Neuronal stem cell (in vitro differentiated cells): ENCODE measurements around the gene UNC13C. TPM values are rescaled to one million over a fixed set of nuclear protein-coding genes. Genes with fewer than 3 reads are reported as not detected.
"Not testable (repeated sequence)": the region's sequence is repeated elsewhere in the genome, so short reads cannot be mapped to it uniquely, and the experiment has no call there.

ENCODE experiments used
- DNase-seq: peaks from one replicate; pipeline ENCODE4 v3.0.0-alpha.2; 2013; ENCODE audit warnings: low spot score
- H2AFZ ChIP-seq: one replicate; pipeline ENCODE4 v1.6.1; 2013; ENCODE audit warnings: mild to moderate bottlenecking, low read length, inconsistent platforms
- H2AK5ac ChIP-seq: 2 replicates; pipeline ENCODE4 v1.6.1; 2013; ENCODE audit warnings: low read depth, mild to moderate bottlenecking, inconsistent platforms, low read length, moderate library complexity, mixed read lengths
- H2BK120ac ChIP-seq: 2 replicates; pipeline ENCODE4 v1.6.1; 2013; ENCODE audit warnings: low read depth, mild to moderate bottlenecking, inconsistent platforms, low read length, moderate library complexity, mixed read lengths
- H2BK12ac ChIP-seq: one replicate; pipeline ENCODE4 v1.6.1; 2013; ENCODE audit warnings: low read length, inconsistent platforms
- H2BK15ac ChIP-seq: 2 replicates; pipeline ENCODE4 v1.6.1; 2013; ENCODE audit warnings: mild to moderate bottlenecking, low read length, inconsistent platforms, mixed read lengths
- H2BK5ac ChIP-seq: one replicate; pipeline ENCODE4 v1.6.1; 2013; ENCODE audit warnings: inconsistent platforms, mild to moderate bottlenecking, low read length, moderate library complexity
- H3K14ac ChIP-seq: one replicate; pipeline ENCODE4 v1.6.1; 2013; ENCODE audit warnings: low read length, inconsistent platforms
- H3K18ac ChIP-seq: 2 replicates; pipeline ENCODE4 v1.6.1; 2013; ENCODE audit warnings: low read length, inconsistent platforms
- H3K23ac ChIP-seq: 2 replicates; pipeline ENCODE4 v1.6.1; 2013; ENCODE audit warnings: low read depth, mild to moderate bottlenecking, mixed read lengths, low read length, inconsistent platforms; ENCODE audit not compliant: poor library complexity
- H3K27ac ChIP-seq: replicated peaks from 3 replicates; pipeline ENCODE4 v1.5.1; 2013; ENCODE audit warnings: low read length, inconsistent platforms
- H3K27me3 ChIP-seq, 3 experiments: 2 replicates each; pipeline ENCODE4 v1.6.1; 2013; ENCODE audit warnings: low read length in 3 of 3, mild to moderate bottlenecking in 2 of 3, inconsistent platforms in 1 of 3, low read depth in 1 of 3, mixed read lengths in 1 of 3, moderate library complexity in 1 of 3; ENCODE audit not compliant: control insufficient read depth in 3 of 3, insufficient read depth in 3 of 3
- H3K36me3 ChIP-seq, 2 donors: replicated peaks in 1 of 2; 2 replicates each; pipeline ENCODE4 v1.6.1; 2013; ENCODE audit warnings: low read length in 2 of 2; ENCODE audit not compliant: control insufficient read depth in 2 of 2, insufficient read depth in 2 of 2
- H3K4ac ChIP-seq: 2 replicates; pipeline ENCODE4 v1.6.1; 2013; ENCODE audit warnings: inconsistent platforms, mild to moderate bottlenecking, low read length, moderate library complexity
- H3K4me1 ChIP-seq, 2 donors: 1 replicate in 1 of 2; 2 replicates in 1 of 2; pipeline ENCODE4 v1.6.1; 2013; ENCODE audit warnings: low read length in 2 of 2, low read depth in 1 of 2; ENCODE audit not compliant: control insufficient read depth in 2 of 2, insufficient read depth in 1 of 2
- H3K4me2 ChIP-seq: one replicate; pipeline ENCODE4 v1.6.1; 2013; ENCODE audit warnings: mild to moderate bottlenecking, low read length, inconsistent platforms; ENCODE audit not compliant: insufficient read depth, poor library complexity, severe bottlenecking
- H3K4me3 ChIP-seq, 2 donors: 2 replicates each; pipeline ENCODE4 v1.5.1; 2013; ENCODE audit warnings: low read length in 2 of 2, mild to moderate bottlenecking in 2 of 2, inconsistent platforms in 1 of 2, moderate library complexity in 1 of 2
- H3K79me1 ChIP-seq: one replicate; pipeline ENCODE4 v1.6.1; 2013; ENCODE audit warnings: low read depth, mild to moderate bottlenecking, inconsistent platforms, low read length, moderate library complexity
- H3K9ac ChIP-seq: one replicate; pipeline ENCODE4 v1.6.1; 2013; ENCODE audit warnings: mild to moderate bottlenecking, low read depth, low read length, inconsistent platforms; ENCODE audit not compliant: poor library complexity
- H3K9me3 ChIP-seq, 2 donors: replicated peaks in 1 of 2; 2 replicates each; pipeline versions ENCODE3 to v1.6.1; 2013; ENCODE audit warnings: low read length in 2 of 2, mild to moderate bottlenecking in 2 of 2, inconsistent platforms in 1 of 2, low read depth in 1 of 2, mixed read lengths in 1 of 2, moderate library complexity in 1 of 2; ENCODE audit not compliant: control insufficient read depth in 2 of 2, insufficient read depth in 1 of 2
- H4K8ac ChIP-seq: one replicate; pipeline ENCODE4 v1.6.1; 2013; ENCODE audit warnings: low read depth, mild to moderate bottlenecking, inconsistent platforms, low read length, moderate library complexity
- H4K91ac ChIP-seq: one replicate; pipeline ENCODE4 v1.6.1; 2013; ENCODE audit warnings: low read length, low read depth, mild to moderate bottlenecking, inconsistent platforms; ENCODE audit not compliant: poor library complexity
- WGBS, 2 donors: extraction: QIAGEN DNeasy Blood & Tissue Kit; methylation state at CpG; one replicate each; pipeline ENCODE4 v1.1.7; 2013; ENCODE audit warnings: missing lambda C conversion rate in 2 of 2, mixed read lengths in 1 of 2; ENCODE audit not compliant: insufficient read length in 2 of 2, insufficient replicate concordance in 1 of 2; ENCODE audit errors: extremely low coverage in 2 of 2; 5-methylcytosine and 5-hydroxymethylcytosine counted together
- polyA plus RNA-seq, 2 experiments: library from polyadenylated mRNA; stranded (reverse); fragments of 200-250 nt; gene quantifications; one replicate each; pipeline ENCODE4 v1.2.3, GENCODE V29; 2013

Gene UNC13C
- 0.01 TPM for polyA plus RNA-seq (2013, experiment 1 of 2)
- polyA plus RNA-seq (2013, experiment 2 of 2): under 0.01 TPM

DNA sequence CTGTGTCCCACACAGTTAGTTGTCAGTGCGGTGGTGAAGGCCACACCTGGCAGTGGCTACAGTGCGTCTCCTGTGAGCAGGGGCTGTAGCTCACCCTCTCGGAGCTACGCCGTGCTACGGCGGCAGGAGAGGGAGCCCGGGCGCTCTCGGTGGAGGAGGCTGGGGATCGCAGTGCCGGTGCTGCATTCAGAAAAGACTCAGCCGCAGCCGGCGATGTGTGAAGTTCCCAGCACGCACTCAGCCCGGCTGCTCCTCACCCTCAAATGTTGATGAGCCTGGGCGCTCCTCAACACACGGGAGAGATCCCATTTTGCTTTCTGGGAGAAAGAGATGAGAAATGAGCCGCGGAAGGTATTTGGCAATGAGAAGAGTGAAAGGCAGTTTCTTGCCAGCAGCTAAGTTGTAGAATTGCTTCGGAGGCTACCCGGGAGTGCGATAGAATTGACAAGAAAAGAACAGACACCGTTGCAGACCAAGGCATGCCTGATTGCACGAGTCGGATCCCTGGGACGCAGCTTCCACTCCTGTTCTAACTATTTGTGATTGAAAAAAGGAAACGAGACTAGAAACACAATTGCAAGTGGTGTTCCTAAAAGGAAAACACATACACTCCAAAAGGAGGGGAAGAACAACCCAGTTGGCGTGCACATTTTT lies at the start of gene UNC13C:
TSS of gene UNC13C (plus strand) at position 189 of the 654 bp plus-strand sequence. CDS start 34,463 bp downstream, outside the sequence.
- H2BK15ac ChIP-seq: no peak within 1 kb of the TSS
- no peak within 1 kb of the TSS for H2AK5ac ChIP-seq
- H2BK120ac ChIP-seq: no peak within 1 kb of the TSS
- DNase-seq: peak; percentile 47
- H2BK12ac ChIP-seq: no peak within 1 kb of the TSS
- H3K9ac ChIP-seq: no peak within 1 kb of the TSS
- H3K18ac ChIP-seq: peak within 1 kb of the TSS; percentile 48
- H3K23ac ChIP-seq: no peak within 1 kb of the TSS
- H2BK5ac ChIP-seq: no peak within 1 kb of the TSS
- no CpG with 5 or more reads among the region's 30 CpGs for WGBS, 2 donors
- no peaks in the 10 kb centered on the region for H3K79me1 ChIP-seq
- no peaks in the 10 kb centered on the region for H3K9me3 ChIP-seq
- peaks cover 0 to 2% of the 10 kb centered on the region in 2 donors for H3K4me1 ChIP-seq
- H3K4me3 ChIP-seq: peak within 1 kb of the TSS in 1 of 2 donors; percentile 75
- H3K4me2 ChIP-seq: peak within 1 kb of the TSS; percentile 63
- no peak within 1 kb of the TSS for H3K4ac ChIP-seq
- peak within 1 kb of the TSS; percentile 88 for H2AFZ ChIP-seq
- H3K27ac ChIP-seq: no peak within 1 kb of the TSS
- no peak within 1 kb of the TSS for H4K91ac ChIP-seq
- no peak within 1 kb of the TSS for H3K14ac ChIP-seq
- H4K8ac ChIP-seq: no peak within 1 kb of the TSS
- no peaks in the 10 kb centered on the region for H3K36me3 ChIP-seq
- H3K27me3 ChIP-seq: peaks cover 0 to 31% (median 6%) of the 10 kb centered on the region in 3 experiments

DNA sequence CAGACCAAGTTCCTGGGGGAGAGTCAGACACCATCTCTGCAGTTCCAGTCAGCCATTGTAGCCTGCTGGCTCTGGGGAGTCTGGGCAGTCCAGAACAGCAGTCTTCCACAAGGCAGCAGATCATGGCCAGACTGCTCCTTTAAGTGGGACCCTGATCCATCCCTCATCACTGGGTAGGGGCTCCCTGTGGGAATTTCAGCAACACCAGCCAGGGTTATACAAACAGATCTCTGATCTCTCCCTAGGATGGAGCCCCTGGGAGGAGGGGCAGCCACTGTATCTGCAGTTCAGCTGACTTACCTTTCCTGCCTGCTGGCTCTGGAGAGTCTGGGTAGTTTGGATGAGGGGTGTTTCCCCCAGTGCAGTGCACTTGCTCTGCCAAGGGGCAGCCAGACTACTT lies 42.1 kb upstream of the UNC13C start:
- H3K4me2 ChIP-seq: no peak overlapping the region
- H2BK15ac ChIP-seq: no peak overlapping the region
- no peak for DNase-seq
- H3K4me1 ChIP-seq: no peaks in the 10 kb centered on the region
- H4K8ac ChIP-seq: no peak overlapping the region
- no peak overlapping the region for H2BK5ac ChIP-seq
- no peak overlapping the region for H2AFZ ChIP-seq
- no peak overlapping the region for H3K9ac ChIP-seq
- no peaks in the 10 kb centered on the region for H3K36me3 ChIP-seq
- no peak overlapping the region for H3K4ac ChIP-seq
- H3K79me1 ChIP-seq: peaks cover 4% of the 10 kb centered on the region
- no peaks in the 10 kb centered on the region for H3K27me3 ChIP-seq
- no peak overlapping the region for H3K27ac ChIP-seq
- H3K14ac ChIP-seq: no peak overlapping the region
- no peak overlapping the region for H3K4me3 ChIP-seq
- H3K9me3 ChIP-seq: no peaks in the 10 kb centered on the region
- no peak overlapping the region for H2BK12ac ChIP-seq
- no peak overlapping the region for H4K91ac ChIP-seq
- no peak overlapping the region for H3K23ac ChIP-seq
- H2AK5ac ChIP-seq: no peak overlapping the region
- no peak overlapping the region for H3K18ac ChIP-seq
- H2BK120ac ChIP-seq: no peak overlapping the region

DNA sequence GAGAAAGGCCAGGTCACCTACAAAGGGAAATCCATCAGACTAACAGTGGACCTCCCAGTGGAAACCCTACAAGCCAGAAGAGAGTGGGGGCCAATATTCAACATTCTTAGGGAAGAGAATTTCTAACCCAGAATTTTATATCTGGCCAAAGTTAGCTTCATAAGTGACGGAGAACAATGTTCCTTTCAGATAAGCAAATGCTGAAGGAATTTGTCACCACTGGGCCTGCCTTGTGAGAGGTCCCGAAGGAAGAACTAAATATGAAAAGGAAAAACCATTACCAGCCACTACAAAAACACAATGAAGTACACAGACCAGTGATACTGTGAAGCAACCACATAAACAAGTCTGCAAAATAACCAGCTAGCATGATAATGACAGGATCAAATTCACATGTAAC lies 40.6 kb upstream of the UNC13C start:
- H3K9ac ChIP-seq: not testable (repeated sequence)
- WGBS, 2 donors: no CpG with 5 or more reads among the region's 2 CpGs

DNA sequence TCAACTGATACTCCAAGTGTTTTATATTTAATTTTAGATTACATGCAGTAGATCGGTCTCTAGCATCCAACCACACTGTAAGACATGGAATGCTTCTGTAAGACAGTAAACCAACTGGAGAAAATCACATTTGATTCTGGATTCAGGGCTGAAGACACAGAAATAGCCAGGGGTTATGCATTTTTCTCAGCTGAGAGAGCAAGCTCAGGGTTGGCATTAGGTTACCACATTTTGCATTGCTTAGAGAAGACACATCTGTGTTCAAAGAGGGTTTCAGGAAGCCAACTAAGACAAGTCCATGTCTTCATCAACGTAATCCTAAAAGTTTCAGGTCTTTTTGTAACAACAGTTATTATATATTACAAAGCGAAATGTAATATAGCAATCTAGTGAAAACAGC lies 27.7 kb upstream of the UNC13C start:
- H3K18ac ChIP-seq: no peak overlapping the region
- no peak overlapping the region for H3K23ac ChIP-seq
- H3K4me3 ChIP-seq: no peak overlapping the region
- H4K91ac ChIP-seq: no peak overlapping the region
- WGBS, 2 donors: no CpG with 5 or more reads among the region's 3 CpGs
- H3K79me1 ChIP-seq: no peaks in the 10 kb centered on the region
- H2BK5ac ChIP-seq: no peak overlapping the region
- H3K4me2 ChIP-seq: no peak overlapping the region
- H2BK15ac ChIP-seq: no peak overlapping the region
- no peak overlapping the region for H2BK12ac ChIP-seq
- no peak overlapping the region for H2AK5ac ChIP-seq
- H3K14ac ChIP-seq: no peak overlapping the region
- no peaks in the 10 kb centered on the region for H3K27me3 ChIP-seq
- no peak overlapping the region for H3K4ac ChIP-seq
- no peaks in the 10 kb centered on the region for H3K9me3 ChIP-seq
- H2BK120ac ChIP-seq: no peak overlapping the region
- no peaks in the 10 kb centered on the region for H3K4me1 ChIP-seq
- H2AFZ ChIP-seq: no peak overlapping the region
- no peak overlapping the region for H3K9ac ChIP-seq
- H4K8ac ChIP-seq: no peak overlapping the region
- no peak for DNase-seq
- no peaks in the 10 kb centered on the region for H3K36me3 ChIP-seq
- no peak overlapping the region for H3K27ac ChIP-seq

More for the DNA sequence above, 40.6 kb upstream of the UNC13C start:
- not testable (repeated sequence) for H3K4me3 ChIP-seq, H4K8ac ChIP-seq, H2BK120ac ChIP-seq, H3K27me3 ChIP-seq, H3K4me2 ChIP-seq, H3K4ac ChIP-seq, H2AFZ ChIP-seq, DNase-seq, H3K4me1 ChIP-seq, H3K18ac ChIP-seq, H3K14ac ChIP-seq, H3K27ac ChIP-seq, H3K9me3 ChIP-seq, H3K79me1 ChIP-seq, H2BK12ac ChIP-seq, H2BK5ac ChIP-seq, H4K91ac ChIP-seq, H3K23ac ChIP-seq, H2AK5ac ChIP-seq, H3K36me3 ChIP-seq, H2BK15ac ChIP-seq
